ENCODE measurements around the gene DDC. TPM values are rescaled to one million over a fixed set of nuclear protein-coding genes. Genes with fewer than 3 reads are reported as not detected.
A peak's percentile ranks its signal among the peaks of the same experiment; 100 is the strongest.

The DDC gene
- total and polyA plus RNA-seq, 2 donors from 2014 or later: 7.8 to 257 TPM

- Histone ChIP-seq H3K9ac (ENCODE audit: low read length in 3 of 3) (no peak overlapping the region), H3K27me3 (ENCODE audit: control insufficient read depth, insufficient read depth, low read length) (no peaks in the 10 kb centered on the region), H3K4me3 (ENCODE audit: low read length in 3 of 3) (no peak overlapping the region), H3K27ac (ENCODE audit: low read depth in 2 of 2, low read length in 2 of 2) (no peak overlapping the region), H3K9me3 (ENCODE audit: control insufficient read depth in 2 of 3, insufficient read depth in 1 of 3, low read length in 3 of 3) (no peaks in the 10 kb centered on the region), H3K4me1 (ENCODE audit: control insufficient read depth in 2 of 3, insufficient read depth in 2 of 3, low read depth in 1 of 3, low read length in 3 of 3) (no peaks in the 10 kb centered on the region), H3K36me3 (ENCODE audit: control insufficient read depth in 2 of 3, insufficient read depth in 3 of 3, low read length in 3 of 3) (peaks cover 0 to 16% (median 0%) of the 10 kb centered on the region in 3 donors)
- no peak for DNase-seq
- FAIRE-seq: no peak
- intact Hi-C loops (cut with DNase I): no loop called here
- TF ChIP-seq CTCF (IDR thresholded peaks at IDR 0.05; ENCODE audit: borderline replicate concordance, extremely low read depth, insufficient read depth): no peak
Observed at GRCh38 chr7:50508471-50508943, 56.7 kb downstream of the DDC start.

GRCh38 chr7:50507898-50508470, 57.2 kb downstream of the DDC start:
- Histone ChIP-seq H3K27ac (ENCODE audit: low read depth in 2 of 2, low read length in 2 of 2) (no peak overlapping the region), H3K36me3 (ENCODE audit: control insufficient read depth in 2 of 3, insufficient read depth in 3 of 3, low read length in 3 of 3) (peaks cover 0 to 13% (median 0%) of the 10 kb centered on the region in 3 donors), H3K9me3 (ENCODE audit: control insufficient read depth in 2 of 3, insufficient read depth in 1 of 3, low read length in 3 of 3) (no peaks in the 10 kb centered on the region), H3K27me3 (ENCODE audit: control insufficient read depth, insufficient read depth, low read length) (no peaks in the 10 kb centered on the region), H3K9ac (ENCODE audit: low read length in 3 of 3) (no peak overlapping the region), H3K4me1 (ENCODE audit: control insufficient read depth in 2 of 3, insufficient read depth in 2 of 3, low read depth in 1 of 3, low read length in 3 of 3) (peaks cover 0 to 3% (median 0%) of the 10 kb centered on the region in 3 donors), H3K4me3 (ENCODE audit: low read length in 3 of 3) (no peak overlapping the region)
- intact Hi-C loops (cut with DNase I): no loop called here
- peak in 1 of 5 donors; percentile 60 for DNase-seq
- TF ChIP-seq CTCF (IDR thresholded peaks at IDR 0.05; ENCODE audit: borderline replicate concordance, extremely low read depth, insufficient read depth): no peak
- no peak for FAIRE-seq

- FAIRE-seq (no peak), DNase-seq (no peak)
- Histone ChIP-seq H3K9ac (ENCODE audit: low read length in 3 of 3) (no peak overlapping the region), H3K4me1 (ENCODE audit: control insufficient read depth in 2 of 3, insufficient read depth in 2 of 3, low read depth in 1 of 3, low read length in 3 of 3) (peaks cover 0 to 8% (median 3%) of the 10 kb centered on the region in 3 donors), H3K27me3 (ENCODE audit: control insufficient read depth, insufficient read depth, low read length) (no peaks in the 10 kb centered on the region), H3K36me3 (ENCODE audit: control insufficient read depth in 2 of 3, insufficient read depth in 3 of 3, low read length in 3 of 3) (peaks cover 0 to 11% (median 0%) of the 10 kb centered on the region in 3 donors), H3K27ac (ENCODE audit: low read depth in 2 of 2, low read length in 2 of 2) (no peak overlapping the region), H3K4me3 (ENCODE audit: low read length in 3 of 3) (no peak overlapping the region), H3K9me3 (ENCODE audit: control insufficient read depth in 2 of 3, insufficient read depth in 1 of 3, low read length in 3 of 3) (no peaks in the 10 kb centered on the region)
- intact Hi-C loops (cut with DNase I): no loop called here
- TF ChIP-seq CTCF (IDR thresholded peaks at IDR 0.05; ENCODE audit: borderline replicate concordance, extremely low read depth, insufficient read depth): no peak
Observed at GRCh38 chr7:50505553-50506210, 59.5 kb downstream of the DDC start.

Data from kidney (tissue), 14 donors.